Activated T-cell treated with anti-CD3 and anti-CD28 coated beads, Interleukin-2, amount 50 U/mL, for 48 hours (primary cell): ENCODE results near the gene UBE2G2.

Experiments
- DNase-seq, 2 experiments: peaks; one replicate each; pipeline ENCODE4 v3.0.0-alpha.2; 2020

The UBE2G2 gene

GRCh38 chr21:44801468-44802395 lies at the start of gene UBE2G2:
Gene UBE2G2, minus strand, starts transcription at chr21:44801820. Its CDS starts 72 bp downstream, at chr21:44801748.
- peak; percentile 90 to 93 for DNase-seq

- DNase-seq, result no peak
Measured at GRCh38 chr21:44850905-44851657, 49.5 kb upstream of the UBE2G2 start.

- no peak for DNase-seq
Measured at GRCh38 chr21:44850208-44850800, 48.7 kb upstream of the UBE2G2 start.

- DNase-seq, result no peak
Measured at GRCh38 chr21:44849616-44850130, 48.1 kb upstream of the UBE2G2 start.

- DNase-seq, result no peak
Measured at GRCh38 chr21:44848821-44849521, 47.4 kb upstream of the UBE2G2 start.

GRCh38 chr21:44847261-44848056 lies 45.8 kb upstream of the UBE2G2 start:
- no peak for DNase-seq

GRCh38 chr21:44846485-44847260 lies 45.1 kb upstream of the UBE2G2 start:
- DNase-seq, result peak; percentile 58 to 61

GRCh38 chr21:44846224-44846484 lies 44.5 kb upstream of the UBE2G2 start:
- no peak for DNase-seq

GRCh38 chr21:44845418-44846223 lies 44.0 kb upstream of the UBE2G2 start:
- peak; percentile 80 to 82 for DNase-seq

- no peak for DNase-seq
Measured at GRCh38 chr21:44844256-44844655, 42.6 kb upstream of the UBE2G2 start.

- no peak for DNase-seq
Measured at GRCh38 chr21:44842721-44843445, 41.3 kb upstream of the UBE2G2 start.

- DNase-seq, result no peak
Measured at GRCh38 chr21:44842087-44842486, 40.5 kb upstream of the UBE2G2 start.

- DNase-seq, result no peak
Measured at GRCh38 chr21:44840771-44841170, 39.2 kb upstream of the UBE2G2 start.

- DNase-seq, result no peak
Measured at GRCh38 chr21:44838951-44839350, 37.3 kb upstream of the UBE2G2 start.

- DNase-seq, result no peak
Measured at GRCh38 chr21:44838039-44838895, 36.6 kb upstream of the UBE2G2 start.

GRCh38 chr21:44837537-44837936 lies 35.9 kb upstream of the UBE2G2 start:
- no peak for DNase-seq

- DNase-seq, result no peak
Measured at GRCh38 chr21:44836666-44837471, 35.2 kb upstream of the UBE2G2 start.

GRCh38 chr21:44836349-44836665 lies 34.7 kb upstream of the UBE2G2 start:
- DNase-seq, result no peak
